ENCODE measurements around the gene SLC19A2.
"Not testable (repeated sequence)": the region's sequence is repeated elsewhere in the genome, so short reads cannot be mapped to it uniquely, and the experiment has no call there.

The SLC19A2 gene, protein sequence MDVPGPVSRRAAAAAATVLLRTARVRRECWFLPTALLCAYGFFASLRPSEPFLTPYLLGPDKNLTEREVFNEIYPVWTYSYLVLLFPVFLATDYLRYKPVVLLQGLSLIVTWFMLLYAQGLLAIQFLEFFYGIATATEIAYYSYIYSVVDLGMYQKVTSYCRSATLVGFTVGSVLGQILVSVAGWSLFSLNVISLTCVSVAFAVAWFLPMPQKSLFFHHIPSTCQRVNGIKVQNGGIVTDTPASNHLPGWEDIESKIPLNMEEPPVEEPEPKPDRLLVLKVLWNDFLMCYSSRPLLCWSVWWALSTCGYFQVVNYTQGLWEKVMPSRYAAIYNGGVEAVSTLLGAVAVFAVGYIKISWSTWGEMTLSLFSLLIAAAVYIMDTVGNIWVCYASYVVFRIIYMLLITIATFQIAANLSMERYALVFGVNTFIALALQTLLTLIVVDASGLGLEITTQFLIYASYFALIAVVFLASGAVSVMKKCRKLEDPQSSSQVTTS

DNA sequence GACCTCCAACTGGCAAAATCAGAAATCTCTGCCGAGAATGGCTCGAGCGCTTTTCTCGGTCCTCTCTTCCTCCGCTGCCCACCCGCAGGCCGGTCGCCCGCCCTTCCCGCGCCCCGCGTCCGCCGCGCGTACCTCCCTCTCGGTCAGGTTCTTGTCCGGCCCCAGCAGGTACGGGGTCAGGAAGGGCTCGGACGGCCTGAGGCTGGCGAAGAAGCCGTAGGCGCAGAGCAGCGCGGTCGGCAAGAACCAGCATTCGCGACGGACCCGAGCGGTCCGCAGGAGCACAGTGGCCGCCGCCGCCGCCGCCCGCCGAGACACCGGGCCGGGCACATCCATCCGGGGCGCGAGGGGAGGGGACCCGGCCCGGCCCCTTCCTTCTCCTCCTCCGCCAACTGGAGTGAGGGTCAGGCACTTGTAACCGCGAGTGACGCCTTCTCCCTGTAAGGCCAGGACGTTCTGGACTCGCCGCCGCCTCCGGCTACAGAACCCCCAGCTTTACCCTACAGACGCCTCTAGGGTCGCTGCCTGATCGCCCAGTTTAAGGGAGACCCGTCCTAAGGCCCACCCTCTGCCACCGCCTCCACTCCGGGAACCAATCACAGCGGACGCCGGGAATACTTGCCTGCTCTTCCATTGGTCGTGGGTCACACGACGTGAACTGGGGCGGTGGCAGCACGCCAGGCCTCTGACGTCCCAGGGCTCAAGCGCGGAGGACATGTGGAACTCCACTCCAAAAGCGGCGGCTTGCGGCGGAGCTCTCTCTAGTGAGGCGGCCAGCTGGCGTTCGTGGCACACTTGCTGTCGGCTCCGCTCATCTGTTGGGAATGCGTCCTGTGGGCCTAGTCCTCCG, at the start of gene SLC19A2:
TSS of gene SLC19A2 (minus strand) at position 514 of the 850 bp plus-strand sequence. CDS start at position 336, 178 bp downstream.
- peak; percentile 98 for DNase-seq

DNA sequence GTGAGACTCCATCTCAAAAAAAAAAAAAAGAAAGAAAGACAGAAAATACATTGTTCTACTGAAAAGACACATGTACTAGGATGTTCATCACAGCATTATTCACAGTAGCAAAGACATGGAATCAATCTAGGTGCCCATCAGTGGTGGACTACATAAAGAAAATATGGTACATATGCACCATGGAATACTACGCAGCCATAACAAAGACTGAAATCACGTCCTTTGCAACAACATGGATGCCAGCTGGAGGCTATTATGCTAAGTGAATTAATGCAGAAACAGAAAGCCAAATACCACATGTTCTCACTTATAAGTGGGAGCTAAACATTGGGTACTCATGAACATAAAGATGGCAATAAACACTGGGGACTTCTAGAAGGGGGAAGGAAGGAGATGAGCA, 48.9 kb upstream of the SLC19A2 start:
- DNase-seq: no peak

DNA sequence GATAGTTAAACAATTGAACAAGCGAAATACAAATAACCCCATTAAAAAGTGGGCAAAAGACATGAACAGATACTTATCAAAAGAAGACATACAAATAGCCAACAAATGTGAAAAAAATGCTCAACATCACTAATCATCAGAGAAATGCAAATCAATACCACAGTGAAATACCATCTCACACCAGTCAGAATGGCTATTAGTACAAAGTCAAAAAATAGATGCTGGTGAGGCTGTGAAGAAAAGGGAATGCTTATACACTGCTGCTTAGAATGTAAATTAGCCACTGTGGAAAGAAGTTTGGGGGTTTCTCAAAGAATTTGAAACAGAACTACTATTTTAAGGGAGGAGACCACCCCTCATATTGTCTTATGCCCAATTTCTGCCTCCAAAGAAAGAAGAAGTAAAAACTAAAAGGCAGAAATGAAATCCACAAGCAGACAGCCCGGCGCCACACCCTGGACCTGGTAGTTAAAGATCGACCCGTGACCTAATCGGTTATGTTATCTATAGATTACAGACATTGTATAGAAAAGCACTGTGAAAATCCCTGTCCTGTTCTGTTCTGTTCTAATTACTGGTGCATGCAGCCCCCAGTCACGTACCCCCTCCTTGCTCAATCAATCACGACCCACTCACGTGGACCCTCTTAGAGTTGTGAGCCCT, 47.9 kb upstream of the SLC19A2 start:
- not testable (repeated sequence) for DNase-seq

DNA sequence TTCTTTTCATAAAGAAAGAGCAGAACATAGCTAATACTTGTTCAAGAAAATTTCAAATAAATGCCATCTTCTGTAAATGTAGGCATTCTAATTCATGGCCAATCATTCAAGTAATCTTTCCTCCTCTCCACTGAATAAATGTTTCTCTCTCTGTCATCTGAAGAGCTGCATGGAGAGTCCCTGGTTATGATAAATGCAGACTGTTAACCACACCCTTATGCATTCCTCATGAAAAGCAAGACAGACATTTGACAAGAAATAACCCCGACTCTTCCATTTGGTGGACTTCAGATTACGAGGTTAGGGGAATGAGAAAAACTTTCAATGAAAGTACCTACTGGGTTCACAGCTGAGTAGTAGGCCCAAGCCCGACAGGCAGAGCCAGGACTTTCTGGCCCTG, 44.7 kb upstream of the SLC19A2 start:
- no peak for DNase-seq

DNA sequence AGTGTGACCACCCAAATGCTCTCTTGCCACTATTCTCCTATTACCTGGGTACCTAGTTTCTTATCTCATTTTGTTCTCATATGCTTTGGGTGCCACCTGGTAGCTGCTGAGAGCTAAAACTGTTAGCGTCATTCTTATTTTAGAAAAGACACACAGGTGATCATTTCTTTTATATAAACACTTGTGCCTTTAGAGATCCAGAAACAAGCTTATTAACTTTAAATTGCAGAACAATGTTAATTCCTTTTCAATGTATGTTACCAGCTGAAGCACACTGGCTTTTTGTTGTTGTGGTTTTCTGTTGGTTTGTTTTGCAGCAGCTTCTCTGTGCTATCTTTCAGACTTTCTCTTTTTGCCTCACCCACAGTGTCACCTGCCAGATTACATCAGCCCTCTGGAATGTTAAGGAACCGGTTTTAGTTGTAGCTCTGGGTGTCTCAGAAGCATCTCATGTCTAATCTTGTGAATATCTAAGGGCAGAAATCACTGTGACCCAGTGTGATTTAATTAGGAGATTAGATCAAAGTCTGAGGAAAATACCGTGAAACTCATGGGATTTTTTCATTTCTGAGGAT, 43.4 kb upstream of the SLC19A2 start:
- no peak for DNase-seq

DNA sequence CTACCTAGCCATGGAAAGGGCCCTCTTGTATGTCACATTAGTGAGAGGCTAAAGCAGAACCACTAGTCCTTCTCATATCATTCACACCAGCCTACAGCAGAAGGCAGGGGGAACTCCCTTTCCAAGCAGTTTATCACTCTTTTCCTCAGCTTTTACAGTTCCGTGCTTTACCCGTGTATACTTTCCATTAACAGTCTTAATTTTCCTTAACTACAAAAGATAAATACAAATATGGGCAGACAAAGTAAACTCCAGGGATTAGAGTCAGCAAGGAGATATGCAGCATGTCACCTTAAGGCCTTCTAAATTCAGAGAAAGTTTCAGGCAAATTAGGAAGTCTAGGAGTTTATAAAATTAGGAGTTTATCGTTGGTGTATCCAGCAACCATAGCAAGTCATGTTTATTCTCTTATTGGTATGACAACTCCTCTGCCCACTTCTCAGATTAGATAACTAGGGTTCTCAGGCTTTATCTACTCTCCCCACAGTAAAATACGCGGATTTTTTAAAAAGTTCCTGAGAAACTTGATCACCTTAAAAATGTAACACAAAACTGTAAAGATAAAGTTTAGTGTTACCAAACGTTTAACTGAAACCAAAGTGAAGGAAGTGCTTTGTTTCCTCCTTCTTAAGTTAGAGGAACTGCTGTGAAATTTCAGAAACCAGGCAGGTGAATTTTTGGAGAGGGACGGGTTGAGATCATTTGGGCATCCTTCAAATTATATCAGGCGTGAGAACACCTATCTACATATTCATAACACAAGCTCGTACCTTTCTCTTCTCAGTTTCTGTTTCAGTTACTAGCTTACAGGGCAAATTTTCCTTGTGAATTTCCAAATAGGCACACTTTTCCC, 42.7 kb upstream of the SLC19A2 start:
- DNase-seq: no peak

DNA sequence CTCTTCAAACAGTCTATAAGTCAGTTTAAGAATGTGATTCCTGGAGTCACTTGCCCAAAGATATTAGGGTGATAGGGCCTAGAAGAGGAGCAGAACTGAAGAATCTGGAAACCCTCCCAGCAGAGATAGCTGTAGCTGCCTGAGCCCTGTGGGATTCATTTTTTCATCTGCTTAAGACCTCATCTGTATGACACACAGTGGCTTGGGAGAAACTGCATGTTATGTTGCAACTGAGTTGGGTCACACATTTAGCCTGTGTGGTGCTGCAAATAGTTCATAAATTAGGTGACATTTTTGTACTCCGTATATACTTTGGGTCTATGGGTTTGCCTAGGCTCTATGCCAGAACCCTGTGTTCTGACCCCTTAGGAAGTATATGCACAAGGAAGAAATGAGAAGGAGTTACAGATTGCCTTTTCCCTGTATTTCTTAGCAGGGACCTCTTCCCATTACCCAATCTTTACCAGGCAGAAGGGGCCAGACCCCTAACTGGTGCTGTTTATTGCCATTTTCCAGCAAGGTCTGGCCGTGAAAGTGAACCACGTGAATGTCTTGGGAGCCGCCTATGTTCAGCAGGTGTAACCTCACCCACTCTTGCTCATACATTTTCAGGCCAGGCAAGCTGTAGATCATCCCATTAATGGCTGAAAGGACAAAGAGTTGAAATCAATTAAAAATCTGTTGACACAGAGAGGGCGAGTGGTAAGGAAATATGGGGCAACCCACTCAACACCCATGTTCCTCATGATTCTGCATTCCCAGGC, 41.9 kb upstream of the SLC19A2 start:
- no peak for DNase-seq

DNA sequence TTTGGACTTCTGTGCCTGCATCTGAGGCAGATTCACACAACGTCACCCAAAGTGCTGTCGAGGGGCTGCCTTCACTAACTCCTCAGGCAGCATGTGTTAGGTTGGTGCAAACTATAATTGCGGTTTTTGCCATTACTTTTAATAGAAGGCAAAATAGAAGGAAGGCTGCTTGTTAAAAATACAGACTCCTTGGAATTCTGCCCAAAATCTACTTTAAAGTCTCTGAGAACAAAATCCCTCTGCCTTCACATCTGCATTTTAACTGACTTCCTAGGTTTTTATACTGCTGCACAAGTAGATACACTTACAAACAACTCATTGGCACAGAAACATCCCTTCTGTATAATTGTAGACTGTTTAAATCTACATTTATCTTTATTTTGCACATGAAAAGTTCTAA, 41.3 kb upstream of the SLC19A2 start:
- DNase-seq: no peak

DNA sequence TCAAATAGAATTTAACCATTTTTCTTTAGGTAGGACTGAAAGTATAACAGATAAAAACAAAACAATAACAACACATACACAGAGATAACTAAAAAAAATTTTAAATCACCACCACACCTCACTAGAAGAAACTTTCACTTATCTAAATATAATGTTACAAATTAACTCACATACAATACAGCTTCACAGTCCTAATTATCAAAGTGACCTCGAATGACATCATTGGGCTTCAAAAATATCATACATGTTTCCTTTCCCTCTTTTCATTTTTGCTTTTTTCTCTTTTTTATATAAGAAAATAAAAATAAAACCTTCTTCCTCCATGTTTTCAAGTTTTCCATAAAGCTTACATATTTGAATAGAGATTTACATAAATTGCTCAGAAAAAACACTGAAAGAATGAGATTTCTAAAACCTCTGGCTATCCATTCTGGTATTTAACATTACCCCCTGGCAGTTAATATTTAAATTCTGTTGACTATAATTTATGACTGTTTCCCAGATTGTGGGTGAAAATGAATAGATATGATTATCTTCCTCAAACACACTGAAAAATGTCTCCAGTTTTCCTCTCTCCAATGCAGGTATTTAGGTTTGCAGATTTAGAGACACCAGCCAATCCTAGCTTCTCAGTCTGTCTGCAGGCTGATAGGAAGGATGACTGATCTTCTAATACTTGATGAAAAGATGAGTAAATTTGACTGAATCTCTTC, 40.5 kb upstream of the SLC19A2 start:
- DNase-seq: no peak

DNA sequence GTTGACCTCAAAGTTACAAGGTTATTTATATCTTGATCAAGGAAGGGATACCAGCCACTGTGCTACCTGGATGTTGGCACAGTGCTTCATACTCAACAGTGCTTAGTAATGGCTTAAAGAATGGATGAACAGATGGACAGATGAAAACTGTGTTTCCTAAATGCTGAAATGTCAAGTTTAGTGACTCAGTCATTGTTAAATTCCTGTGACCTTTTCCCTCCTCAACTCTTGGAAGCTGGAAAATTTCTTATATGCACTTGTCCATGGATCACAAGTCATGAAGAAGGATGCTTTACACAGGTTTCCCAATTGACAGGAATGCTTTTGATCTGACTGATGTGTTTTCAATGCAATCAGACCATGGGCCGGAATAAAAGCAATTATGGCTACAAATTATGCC, 39.6 kb upstream of the SLC19A2 start:
- no peak for DNase-seq

DNA sequence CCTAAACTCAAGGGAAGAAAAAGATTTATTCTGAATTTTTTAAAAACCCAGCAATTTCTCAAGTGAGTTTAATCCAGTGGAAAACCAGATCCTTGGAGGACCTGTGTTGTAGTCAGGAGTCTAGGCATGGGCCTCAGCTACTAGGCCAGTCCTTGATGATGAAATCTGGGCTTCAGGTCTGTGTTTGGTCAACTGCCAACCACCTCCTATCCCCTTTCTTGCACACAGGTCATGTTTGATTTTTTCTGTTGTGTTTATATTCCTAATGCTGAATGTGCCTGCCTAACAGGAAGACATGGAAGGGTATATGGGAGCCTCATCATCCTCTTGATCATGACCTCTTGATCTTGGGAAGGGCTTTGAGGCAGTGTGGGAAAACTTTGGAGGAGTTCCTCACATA, 38.2 kb upstream of the SLC19A2 start:
- DNase-seq: no peak

DNA sequence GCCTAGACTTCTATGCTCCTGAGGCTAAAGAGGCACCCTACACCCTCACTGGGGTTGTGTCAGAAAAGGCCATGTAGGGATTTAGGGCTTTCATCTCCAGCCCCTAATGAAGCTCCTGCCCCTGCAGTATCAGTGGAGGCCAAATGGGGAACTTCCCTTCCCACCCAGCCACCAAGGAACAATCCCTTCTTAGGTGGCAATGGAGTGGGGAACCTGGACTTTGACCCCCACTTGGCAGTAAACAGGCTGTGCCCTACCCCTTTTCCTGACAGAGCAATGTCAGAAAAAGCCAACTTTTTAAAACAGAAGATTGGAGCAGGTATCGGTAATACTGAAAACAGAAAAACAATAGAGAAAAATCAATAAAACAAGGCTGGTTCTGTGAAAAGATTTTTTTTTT, 35.5 kb upstream of the SLC19A2 start:
- DNase-seq: no peak

DNA sequence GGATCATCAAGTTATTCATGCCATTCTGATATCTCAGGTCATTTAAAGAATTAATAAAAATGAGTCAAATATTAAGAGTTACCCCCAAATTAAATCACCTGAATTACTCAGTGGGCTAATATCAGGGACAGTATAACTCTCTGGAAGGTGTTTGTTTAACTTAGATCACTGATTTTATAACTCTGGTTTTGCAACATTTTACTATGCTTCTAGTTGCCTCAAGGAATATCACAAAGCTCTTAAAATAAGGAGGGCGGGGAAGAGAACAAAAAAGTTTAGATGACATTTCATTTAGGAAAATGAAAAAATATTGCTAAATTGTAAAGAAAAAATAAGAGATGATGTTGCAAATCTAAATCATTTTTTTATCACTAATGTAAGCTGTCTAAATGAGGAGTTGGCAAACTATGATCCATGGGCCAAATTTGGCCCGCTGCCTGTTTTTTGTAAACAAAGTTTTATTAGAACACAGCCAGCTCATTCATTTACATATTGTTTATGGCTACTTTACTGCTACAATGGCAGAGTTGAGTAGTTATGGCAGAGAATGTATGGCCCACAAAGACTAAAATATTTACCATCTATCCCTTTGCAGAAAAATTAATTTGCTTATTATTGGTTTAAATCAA, 31.9 kb upstream of the SLC19A2 start:
- no peak for DNase-seq

DNA sequence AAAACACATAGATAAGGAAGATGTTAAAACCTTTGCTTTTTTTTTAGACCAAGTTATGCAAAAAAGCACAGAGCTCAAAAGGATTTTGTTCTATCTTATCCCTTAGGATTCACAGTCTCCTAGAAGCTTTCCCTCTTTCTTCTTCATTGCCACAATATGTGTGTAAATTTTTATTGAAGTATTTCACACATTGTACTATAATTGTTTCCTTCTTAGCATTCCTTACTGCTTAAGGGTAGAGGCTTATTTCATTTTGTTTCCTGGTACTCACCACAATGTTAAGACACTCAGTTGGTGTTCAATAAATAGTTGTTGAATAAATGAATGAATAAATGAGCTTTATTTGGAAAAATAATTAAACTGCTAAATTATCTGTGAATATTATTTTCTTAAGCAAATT, 29.9 kb upstream of the SLC19A2 start:
- DNase-seq: no peak

DNA sequence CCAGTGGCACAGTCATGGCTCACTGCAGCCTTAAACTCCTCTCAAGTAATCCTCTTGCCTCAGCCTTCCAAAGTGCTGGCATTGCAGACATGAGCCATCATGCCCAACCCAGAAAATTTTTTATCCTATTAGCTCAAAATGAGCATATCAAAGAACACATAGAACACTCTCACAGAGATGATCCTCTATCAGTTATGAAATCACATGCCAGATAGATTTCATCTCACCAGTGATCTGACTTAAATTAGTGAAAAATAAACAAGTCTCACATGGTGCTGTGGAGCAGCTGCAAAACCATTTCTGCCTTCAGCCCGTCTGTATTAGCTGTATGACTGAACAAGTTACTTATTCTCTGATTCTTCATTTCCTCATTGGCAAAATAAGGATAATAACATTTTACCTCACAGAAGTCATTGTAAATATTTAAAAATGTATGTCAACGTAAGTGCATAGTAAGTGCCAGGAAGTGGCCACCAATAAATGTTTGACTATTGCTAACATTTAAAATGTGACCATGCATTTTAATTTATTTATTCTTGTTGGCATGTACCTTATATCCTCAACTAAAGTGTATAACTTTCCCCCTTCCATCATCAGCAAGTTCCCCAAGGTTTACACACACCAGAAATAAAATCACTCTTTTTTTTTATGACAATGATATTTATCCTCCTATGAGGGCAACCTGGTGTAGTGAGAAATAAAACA, 29.0 kb upstream of the SLC19A2 start:
- DNase-seq: no peak

DNA sequence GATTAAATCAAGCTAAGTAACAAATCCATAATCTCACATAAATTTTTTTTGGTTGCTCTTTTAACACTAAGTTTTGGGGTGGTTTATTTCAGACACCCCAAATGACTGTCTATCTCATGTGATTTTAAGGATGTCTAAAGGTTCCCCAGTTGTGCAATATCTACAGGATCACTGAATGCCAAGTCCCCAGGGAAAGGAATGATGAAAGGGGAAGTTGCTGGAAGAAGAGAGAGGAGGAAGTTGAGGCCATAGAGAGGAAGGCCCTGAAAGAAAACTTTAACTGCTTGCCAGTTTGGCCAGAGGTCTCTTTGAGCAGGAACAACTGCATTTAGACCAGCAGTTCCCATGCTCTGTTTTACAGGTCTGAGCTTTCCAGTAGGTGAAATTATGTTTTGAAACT, 27.5 kb upstream of the SLC19A2 start:
- DNase-seq: no peak

DNA sequence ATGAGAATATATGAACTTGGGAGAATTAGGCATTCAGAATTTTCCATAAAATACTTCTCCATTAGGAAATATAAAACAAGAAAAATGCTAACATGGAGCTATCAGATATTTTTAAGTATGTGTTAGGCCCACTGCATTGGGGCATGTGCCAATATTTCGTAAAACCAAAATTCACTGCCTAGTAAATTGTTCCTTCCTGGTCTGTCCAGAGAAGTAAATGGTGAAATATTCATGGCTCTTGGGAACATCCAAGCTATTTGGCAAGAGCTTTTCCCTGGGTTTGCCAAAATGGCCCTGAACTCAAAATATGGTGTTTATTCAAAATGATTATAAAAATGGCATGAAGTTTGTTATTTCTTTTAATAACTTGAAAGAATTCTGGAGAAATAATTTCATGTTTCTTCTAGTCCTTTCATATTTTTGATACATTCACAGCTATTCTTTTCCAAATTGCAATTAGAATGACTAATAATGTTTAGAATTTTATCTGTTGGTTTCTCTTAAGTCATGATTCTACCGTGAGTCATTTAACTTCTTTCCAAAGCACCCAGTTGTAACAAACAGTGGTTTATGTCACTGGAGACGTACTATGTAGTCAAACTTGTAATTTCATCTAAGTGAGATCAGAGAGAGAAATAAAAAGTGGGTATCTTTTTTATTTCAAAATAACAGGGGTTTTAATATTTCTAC, 25.7 kb upstream of the SLC19A2 start:
- DNase-seq: no peak

DNA sequence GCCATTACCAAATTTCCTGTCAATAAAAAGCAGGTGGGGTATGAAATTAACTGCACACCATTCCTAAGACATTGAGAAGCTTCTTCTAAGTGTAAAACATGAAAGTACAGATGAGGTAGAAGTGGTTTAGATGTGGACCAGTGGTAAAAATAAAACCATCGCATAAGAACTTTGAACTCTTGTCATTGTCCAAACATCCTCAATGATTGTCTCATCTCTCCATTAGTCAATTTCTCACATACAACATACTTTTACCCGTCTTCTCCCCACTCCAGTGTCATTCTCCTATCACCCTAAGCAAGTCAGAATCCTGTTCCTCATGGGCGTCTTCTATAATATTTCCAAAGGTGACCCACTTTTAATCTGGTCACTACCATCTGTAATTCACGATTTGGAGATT, 24.3 kb upstream of the SLC19A2 start:
- no peak for DNase-seq

DNA sequence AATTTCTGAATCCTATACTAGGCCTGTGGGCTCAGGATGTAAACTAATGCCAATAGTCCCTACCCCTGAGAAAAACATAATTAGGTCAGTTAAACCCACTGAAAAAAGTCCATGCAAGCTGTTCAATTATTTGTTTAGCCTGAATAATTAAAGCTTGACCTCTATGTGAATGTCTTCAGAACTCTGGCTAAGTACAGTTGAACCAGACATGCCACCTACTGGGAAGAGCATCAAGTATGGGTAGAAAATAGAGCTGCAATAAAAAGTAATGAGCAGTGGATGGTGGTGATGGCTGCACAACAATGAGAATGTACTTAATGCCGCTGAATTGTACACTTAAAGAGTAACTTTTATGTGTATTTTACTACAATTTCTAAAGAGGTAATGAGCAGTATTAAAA, 23.6 kb upstream of the SLC19A2 start:
- DNase-seq: no peak
